HepG2 (cell line): ENCODE measurements around the gene ANKRD11. TPM values are rescaled to one million over a fixed set of nuclear protein-coding genes. Genes with fewer than 3 reads are reported as not detected.

ENCODE experiments used
- ATF2 ChIP-seq: sonication (generic); formaldehyde crosslinking; IDR thresholded peaks from 2 replicates; pipeline ENCODE4 v1.4.0; 2020; ENCODE audit warnings: missing genetic modification reagents
- KDM4B ChIP-seq: sonication (generic); formaldehyde crosslinking; IDR thresholded peaks from 2 replicates; pipeline ENCODE4 v1.4.0; 2020; ENCODE audit warnings: missing genetic modification reagents
- MED13 ChIP-seq: sonication (generic); formaldehyde crosslinking; IDR thresholded peaks from 2 replicates; pipeline ENCODE4 v1.5.0; 2020; ENCODE audit warnings: missing genetic modification reagents
- NFE2L1 ChIP-seq: sonication (generic); formaldehyde crosslinking; IDR thresholded peaks from 2 replicates; pipeline ENCODE4 v1.4.0; 2020; ENCODE audit warnings: missing genetic modification reagents, mild to moderate bottlenecking, borderline replicate concordance
- RCOR2 ChIP-seq: IDR thresholded peaks from 2 replicates; pipeline ENCODE4 v1.6.1; 2016; ENCODE audit warnings: missing biosample characterization, missing genetic modification reagents
- ZC3H13 ChIP-seq: sonication (generic); formaldehyde crosslinking; IDR thresholded peaks from 2 replicates; pipeline ENCODE4 v1.8.1; 2023; ENCODE audit warnings: mild to moderate bottlenecking, missing genetic modification reagents, moderate library complexity
- ZNF263 ChIP-seq: sonication (generic); formaldehyde crosslinking; IDR thresholded peaks from 2 replicates; pipeline ENCODE4 v1.4.0; 2020; ENCODE audit warnings: missing genetic modification reagents
- ZNF737 ChIP-seq: sonication (generic); formaldehyde crosslinking; IDR thresholded peaks from 2 replicates; pipeline ENCODE4 v1.5.0; 2020; ENCODE audit warnings: missing genetic modification reagents, mild to moderate bottlenecking, borderline replicate concordance
- ZSCAN21 ChIP-seq: sonication (generic); formaldehyde crosslinking; IDR thresholded peaks from 2 replicates; pipeline ENCODE4 v1.8.0; 2022; ENCODE audit warnings: mild to moderate bottlenecking, missing genetic modification reagents, moderate library complexity, borderline replicate concordance
- polyA plus RNA-seq, 8 experiments: library from polyadenylated mRNA; depleted of rRNA in 3 of 8; stranded (reverse) in 7 of 8; unstranded in 1 of 8; fragments of >200 nt; fragmentation: Illumina TruSeq in 4 of 8; extraction: Trizol in 4 of 8; gene quantifications; 2 replicates each; pipeline versions ENCODE4 v1.2.1 to v1.2.3, GENCODE V29; 2011 to 2016; ENCODE audit warnings: low read depth in 4 of 8, missing spikeins in 1 of 8, mixed read lengths in 1 of 8; ENCODE audit not compliant: insufficient read depth in 1 of 8
- total RNA-seq, 5 experiments: library from RNA; depleted of rRNA; stranded (reverse); fragments of >200 nt; fragmentation: Illumina TruSeq; extraction: Trizol; gene quantifications; 2 replicates each; pipeline ENCODE4 v1.2.3, GENCODE V29; 2016; ENCODE audit warnings: low read depth in 1 of 5
- TF ChIP-seq, protein P1 (sequence below): sonication (generic); formaldehyde crosslinking; IDR thresholded peaks from 2 replicates; pipeline ENCODE4 v1.8.0; 2023; ENCODE audit warnings: mild to moderate bottlenecking, missing genetic modification reagents
- TF ChIP-seq, protein P2 (sequence below): sonication (generic); formaldehyde crosslinking; IDR thresholded peaks from 2 replicates; pipeline ENCODE4 v1.4.0; 2020; ENCODE audit warnings: mild to moderate bottlenecking, missing genetic modification reagents
- TF ChIP-seq, protein P3 (sequence below): fragments of 450-650 bp; IDR thresholded peaks from 2 replicates; pipeline ENCODE4 v1.6.1; 2017
- TF ChIP-seq, protein P4 (sequence below): fragments of 450-650 bp; IDR thresholded peaks from 2 replicates; pipeline ENCODE4 v1.6.1; 2016
- TF ChIP-seq, protein P5 (sequence below): sonication (generic); formaldehyde crosslinking; IDR thresholded peaks from 2 replicates; pipeline ENCODE4 v1.4.0; 2020; ENCODE audit warnings: missing genetic modification reagents
- TF ChIP-seq, protein P6 (sequence below): IDR thresholded peaks from 2 replicates; pipeline ENCODE4 v1.6.1; 2012; ENCODE audit warnings: low read depth, low read length, improper control_type of control experiment

Gene ANKRD11
- total and polyA plus RNA-seq, 2 of the 13 experiments (the other 11 are each of a cell fraction or from before 2014, with no cell fraction given): 21.4 to 38.4 TPM

GRCh38 chr16:89417352-89417751 is 73.0 kb downstream of the ANKRD11 start (continued):
- TF ChIP-seq KDM4B (no peak), NFE2L1 (CRISPR knock-in tag) (no peak), RCOR2 (CRISPR knock-in tag) (no peak), ZSCAN21 (0 out of 2 replicates have a peak, but pooled peaks have one; percentile 39), MED13 (CRISPR knock-in tag) (no peak), ZC3H13 (CRISPR knock-in tag) (no peak), ZNF737 (CRISPR knock-in tag) (no peak), ATF2 (CRISPR knock-in tag) (no peak), ZNF263 (CRISPR knock-in tag) (peak; percentile 97)
- TF ChIP-seq, protein P1, sequence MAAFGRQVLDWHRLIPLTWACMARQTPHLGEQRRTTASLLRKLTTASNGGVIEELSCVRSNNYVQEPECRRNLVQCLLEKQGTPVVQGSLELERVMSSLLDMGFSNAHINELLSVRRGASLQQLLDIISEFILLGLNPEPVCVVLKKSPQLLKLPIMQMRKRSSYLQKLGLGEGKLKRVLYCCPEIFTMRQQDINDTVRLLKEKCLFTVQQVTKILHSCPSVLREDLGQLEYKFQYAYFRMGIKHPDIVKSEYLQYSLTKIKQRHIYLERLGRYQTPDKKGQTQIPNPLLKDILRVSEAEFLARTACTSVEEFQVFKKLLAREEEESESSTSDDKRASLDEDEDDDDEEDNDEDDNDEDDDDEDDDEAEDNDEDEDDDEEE: 0 out of 2 replicates have a peak, but pooled peaks have one; percentile 7
- TF ChIP-seq, protein P2, sequence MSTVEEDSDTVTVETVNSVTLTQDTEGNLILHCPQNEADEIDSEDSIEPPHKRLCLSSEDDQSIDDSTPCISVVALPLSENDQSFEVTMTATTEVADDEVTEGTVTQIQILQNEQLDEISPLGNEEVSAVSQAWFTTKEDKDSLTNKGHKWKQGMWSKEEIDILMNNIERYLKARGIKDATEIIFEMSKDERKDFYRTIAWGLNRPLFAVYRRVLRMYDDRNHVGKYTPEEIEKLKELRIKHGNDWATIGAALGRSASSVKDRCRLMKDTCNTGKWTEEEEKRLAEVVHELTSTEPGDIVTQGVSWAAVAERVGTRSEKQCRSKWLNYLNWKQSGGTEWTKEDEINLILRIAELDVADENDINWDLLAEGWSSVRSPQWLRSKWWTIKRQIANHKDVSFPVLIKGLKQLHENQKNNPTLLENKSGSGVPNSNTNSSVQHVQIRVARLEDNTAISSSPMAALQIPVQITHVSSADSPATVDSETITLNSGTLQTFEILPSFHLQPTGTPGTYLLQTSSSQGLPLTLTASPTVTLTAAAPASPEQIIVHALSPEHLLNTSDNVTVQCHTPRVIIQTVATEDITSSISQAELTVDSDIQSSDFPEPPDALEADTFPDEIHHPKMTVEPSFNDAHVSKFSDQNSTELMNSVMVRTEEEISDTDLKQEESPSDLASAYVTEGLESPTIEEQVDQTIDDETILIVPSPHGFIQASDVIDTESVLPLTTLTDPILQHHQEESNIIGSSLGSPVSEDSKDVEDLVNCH (CRISPR knock-in tag): no peak
- TF ChIP-seq, protein P3, sequence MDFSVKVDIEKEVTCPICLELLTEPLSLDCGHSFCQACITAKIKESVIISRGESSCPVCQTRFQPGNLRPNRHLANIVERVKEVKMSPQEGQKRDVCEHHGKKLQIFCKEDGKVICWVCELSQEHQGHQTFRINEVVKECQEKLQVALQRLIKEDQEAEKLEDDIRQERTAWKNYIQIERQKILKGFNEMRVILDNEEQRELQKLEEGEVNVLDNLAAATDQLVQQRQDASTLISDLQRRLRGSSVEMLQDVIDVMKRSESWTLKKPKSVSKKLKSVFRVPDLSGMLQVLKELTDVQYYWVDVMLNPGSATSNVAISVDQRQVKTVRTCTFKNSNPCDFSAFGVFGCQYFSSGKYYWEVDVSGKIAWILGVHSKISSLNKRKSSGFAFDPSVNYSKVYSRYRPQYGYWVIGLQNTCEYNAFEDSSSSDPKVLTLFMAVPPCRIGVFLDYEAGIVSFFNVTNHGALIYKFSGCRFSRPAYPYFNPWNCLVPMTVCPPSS: no peak
- TF ChIP-seq, protein P4, sequence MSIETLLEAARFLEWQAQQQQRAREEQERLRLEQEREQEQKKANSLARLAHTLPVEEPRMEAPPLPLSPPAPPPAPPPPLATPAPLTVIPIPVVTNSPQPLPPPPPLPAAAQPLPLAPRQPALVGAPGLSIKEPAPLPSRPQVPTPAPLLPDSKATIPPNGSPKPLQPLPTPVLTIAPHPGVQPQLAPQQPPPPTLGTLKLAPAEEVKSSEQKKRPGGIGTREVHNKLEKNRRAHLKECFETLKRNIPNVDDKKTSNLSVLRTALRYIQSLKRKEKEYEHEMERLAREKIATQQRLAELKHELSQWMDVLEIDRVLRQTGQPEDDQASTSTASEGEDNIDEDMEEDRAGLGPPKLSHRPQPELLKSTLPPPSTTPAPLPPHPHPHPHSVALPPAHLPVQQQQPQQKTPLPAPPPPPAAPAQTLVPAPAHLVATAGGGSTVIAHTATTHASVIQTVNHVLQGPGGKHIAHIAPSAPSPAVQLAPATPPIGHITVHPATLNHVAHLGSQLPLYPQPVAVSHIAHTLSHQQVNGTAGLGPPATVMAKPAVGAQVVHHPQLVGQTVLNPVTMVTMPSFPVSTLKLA: peak; percentile 92
- TF ChIP-seq, protein P5, sequence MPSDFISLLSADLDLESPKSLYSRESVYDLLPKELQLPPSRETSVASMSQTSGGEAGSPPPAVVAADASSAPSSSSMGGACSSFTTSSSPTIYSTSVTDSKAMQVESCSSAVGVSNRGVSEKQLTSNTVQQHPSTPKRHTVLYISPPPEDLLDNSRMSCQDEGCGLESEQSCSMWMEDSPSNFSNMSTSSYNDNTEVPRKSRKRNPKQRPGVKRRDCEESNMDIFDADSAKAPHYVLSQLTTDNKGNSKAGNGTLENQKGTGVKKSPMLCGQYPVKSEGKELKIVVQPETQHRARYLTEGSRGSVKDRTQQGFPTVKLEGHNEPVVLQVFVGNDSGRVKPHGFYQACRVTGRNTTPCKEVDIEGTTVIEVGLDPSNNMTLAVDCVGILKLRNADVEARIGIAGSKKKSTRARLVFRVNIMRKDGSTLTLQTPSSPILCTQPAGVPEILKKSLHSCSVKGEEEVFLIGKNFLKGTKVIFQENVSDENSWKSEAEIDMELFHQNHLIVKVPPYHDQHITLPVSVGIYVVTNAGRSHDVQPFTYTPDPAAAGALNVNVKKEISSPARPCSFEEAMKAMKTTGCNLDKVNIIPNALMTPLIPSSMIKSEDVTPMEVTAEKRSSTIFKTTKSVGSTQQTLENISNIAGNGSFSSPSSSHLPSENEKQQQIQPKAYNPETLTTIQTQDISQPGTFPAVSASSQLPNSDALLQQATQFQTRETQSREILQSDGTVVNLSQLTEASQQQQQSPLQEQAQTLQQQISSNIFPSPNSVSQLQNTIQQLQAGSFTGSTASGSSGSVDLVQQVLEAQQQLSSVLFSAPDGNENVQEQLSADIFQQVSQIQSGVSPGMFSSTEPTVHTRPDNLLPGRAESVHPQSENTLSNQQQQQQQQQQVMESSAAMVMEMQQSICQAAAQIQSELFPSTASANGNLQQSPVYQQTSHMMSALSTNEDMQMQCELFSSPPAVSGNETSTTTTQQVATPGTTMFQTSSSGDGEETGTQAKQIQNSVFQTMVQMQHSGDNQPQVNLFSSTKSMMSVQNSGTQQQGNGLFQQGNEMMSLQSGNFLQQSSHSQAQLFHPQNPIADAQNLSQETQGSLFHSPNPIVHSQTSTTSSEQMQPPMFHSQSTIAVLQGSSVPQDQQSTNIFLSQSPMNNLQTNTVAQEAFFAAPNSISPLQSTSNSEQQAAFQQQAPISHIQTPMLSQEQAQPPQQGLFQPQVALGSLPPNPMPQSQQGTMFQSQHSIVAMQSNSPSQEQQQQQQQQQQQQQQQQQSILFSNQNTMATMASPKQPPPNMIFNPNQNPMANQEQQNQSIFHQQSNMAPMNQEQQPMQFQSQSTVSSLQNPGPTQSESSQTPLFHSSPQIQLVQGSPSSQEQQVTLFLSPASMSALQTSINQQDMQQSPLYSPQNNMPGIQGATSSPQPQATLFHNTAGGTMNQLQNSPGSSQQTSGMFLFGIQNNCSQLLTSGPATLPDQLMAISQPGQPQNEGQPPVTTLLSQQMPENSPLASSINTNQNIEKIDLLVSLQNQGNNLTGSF (CRISPR knock-in tag): no peak
- TF ChIP-seq, protein P6, sequence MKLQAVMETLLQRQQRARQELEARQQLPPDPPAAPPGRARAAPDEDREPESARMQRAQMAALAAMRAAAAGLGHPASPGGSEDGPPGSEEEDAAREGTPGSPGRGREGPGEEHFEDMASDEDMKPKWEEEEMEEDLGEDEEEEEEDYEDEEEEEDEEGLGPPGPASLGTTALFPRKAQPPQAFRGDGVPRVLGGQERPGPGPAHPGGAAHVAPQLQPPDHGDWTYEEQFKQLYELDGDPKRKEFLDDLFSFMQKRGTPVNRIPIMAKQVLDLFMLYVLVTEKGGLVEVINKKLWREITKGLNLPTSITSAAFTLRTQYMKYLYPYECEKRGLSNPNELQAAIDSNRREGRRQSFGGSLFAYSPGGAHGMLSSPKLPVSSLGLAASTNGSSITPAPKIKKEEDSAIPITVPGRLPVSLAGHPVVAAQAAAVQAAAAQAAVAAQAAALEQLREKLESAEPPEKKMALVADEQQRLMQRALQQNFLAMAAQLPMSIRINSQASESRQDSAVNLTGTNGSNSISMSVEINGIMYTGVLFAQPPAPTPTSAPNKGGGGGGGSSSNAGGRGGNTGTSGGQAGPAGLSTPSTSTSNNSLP: no peak
